NCI-H1105 (cell line): ENCODE results near the gene NTSR2.

Experiments used
- DNase-seq: peaks from one replicate; lab custom pipeline; 2025; lab: John Stamatoyannopoulos, UW

NTSR2 gene, protein sequence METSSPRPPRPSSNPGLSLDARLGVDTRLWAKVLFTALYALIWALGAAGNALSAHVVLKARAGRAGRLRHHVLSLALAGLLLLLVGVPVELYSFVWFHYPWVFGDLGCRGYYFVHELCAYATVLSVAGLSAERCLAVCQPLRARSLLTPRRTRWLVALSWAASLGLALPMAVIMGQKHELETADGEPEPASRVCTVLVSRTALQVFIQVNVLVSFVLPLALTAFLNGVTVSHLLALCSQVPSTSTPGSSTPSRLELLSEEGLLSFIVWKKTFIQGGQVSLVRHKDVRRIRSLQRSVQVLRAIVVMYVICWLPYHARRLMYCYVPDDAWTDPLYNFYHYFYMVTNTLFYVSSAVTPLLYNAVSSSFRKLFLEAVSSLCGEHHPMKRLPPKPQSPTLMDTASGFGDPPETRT

DNA sequence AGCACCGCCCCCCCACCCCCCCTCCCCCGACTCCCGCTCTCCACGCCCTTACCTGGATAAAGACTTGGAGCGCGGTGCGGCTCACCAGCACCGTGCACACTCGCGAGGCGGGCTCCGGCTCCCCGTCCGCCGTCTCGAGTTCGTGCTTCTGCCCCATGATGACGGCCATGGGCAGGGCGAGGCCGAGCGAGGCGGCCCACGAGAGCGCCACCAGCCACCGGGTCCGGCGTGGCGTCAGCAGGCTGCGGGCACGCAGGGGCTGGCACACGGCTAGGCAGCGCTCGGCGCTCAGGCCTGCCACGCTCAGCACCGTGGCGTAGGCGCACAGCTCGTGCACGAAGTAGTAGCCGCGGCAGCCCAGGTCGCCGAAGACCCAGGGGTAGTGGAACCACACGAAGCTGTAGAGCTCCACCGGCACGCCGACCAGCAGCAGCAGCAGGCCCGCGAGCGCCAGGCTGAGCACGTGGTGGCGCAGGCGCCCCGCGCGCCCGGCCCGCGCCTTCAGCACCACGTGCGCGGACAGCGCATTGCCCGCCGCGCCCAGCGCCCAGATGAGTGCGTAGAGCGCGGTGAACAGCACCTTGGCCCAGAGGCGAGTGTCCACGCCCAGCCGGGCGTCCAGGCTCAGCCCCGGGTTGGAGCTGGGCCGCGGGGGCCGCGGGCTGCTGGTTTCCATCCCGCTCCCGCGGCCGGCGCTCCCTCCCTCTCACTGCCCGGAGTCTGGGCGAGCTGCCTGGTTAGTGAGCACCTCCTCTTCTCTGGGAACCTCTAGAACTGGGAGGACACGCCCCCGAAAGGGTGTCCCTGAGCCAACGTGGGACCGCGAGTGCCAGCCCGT lies at the start of gene NTSR2:
Gene NTSR2, minus strand, starts transcription at position 742 of the 838 bp plus-strand sequence. Its CDS starts 66 bp downstream, at position 676.
- DNase-seq, result no peak

DNA sequence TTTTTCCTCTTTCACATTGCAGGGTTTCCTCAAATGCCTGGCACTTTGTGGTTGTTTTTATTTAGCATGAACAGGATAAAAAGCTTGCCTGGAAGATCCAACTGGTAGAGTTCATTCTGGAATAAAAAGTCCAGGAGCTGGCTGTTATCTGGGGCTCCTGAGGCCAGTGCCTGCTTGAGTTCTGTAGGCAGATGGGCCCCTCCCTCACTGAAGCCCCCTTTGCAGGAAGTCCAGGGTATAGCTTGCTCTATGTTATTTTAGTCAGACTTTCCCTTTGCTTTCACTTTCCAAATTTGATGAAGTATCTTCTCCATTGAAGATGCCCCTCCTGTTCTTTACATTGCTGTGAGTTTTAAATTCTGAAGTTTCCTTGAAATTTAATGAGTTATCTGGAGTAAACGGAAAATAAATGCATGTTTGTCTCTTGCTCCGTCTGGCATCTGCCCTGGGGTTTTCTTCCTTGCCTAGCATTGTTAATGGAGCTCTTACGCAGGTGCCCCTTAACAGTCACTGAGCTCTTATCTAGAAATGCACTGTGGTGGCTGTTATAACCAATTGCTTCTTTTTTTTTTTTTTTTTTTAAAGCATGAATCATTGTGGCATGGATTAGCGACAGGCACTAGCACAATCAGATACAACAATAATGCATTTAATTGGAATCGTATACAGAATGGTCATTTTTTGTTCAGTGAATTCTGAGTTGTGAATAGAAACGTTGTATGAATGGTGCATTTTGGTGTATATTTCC lies 49.4 kb upstream of the NTSR2 start:
- no peak for DNase-seq

DNA sequence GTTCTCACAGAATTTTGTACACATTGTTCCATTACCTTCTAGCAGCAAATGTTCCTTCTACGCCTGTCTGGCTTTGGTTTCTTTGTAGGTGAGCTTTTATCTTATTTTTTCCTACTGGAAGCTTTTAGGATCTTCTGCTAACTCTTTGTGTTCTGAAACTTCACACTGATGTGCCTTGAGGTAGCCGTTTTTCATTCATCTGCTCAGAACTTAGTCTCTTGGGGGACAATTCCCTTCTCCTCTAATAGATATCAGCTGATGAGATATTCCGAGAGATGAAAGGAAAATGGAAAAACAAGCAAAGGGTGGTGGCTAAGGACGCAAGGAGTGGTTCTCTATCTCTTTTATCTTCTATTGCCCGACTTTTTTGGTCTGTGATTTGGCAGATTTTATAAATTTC lies 48.6 kb upstream of the NTSR2 start:
- no peak for DNase-seq

DNA sequence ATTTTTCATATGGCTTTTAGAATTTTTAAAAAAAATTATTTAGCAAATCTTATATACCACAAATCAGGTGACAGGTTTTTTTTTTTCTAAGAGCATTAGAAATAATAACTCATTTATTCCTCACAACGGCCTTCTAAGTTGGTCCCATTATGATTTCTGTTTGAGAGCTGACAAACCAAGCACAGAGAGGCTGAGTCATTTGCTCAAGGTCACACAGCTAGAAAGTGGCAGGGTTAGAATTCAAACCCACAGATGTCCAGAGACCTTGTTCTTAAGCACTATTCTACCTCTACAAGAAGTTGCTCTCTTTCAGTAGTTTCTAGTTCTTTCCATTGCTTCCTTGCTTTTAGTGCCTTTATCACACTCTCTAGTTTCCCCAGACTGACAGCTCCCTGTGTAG lies 47.6 kb upstream of the NTSR2 start:
- no peak for DNase-seq

DNA sequence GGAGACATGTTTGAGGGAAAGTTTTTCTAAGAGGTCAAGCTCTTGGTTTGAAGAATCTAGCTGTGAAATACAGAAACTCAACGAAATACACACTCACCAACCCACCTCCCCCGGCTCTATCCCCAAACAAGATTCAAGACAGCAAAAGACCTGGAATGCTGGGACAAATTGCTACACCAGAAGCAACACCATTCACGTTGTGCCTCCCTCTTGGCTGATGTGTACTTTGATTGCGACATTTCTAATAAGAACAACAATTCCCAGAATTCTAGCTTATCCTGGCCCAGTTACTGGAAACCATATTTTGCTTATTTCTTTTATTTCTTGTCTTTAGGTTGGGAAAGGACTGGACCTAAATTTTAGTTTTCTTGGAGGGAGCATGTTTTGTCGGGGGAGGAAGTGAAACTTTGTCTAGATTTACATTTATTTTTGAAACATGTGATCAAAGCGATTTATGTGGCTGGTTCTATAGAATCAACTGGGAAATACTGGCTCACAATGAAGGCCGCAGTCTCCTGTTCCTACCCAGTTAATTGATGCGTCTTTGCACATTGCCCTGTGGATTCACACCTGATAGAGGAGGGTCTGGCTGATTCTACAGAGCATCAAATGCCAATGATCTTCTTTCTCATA lies 46.8 kb upstream of the NTSR2 start:
- no peak for DNase-seq

DNA sequence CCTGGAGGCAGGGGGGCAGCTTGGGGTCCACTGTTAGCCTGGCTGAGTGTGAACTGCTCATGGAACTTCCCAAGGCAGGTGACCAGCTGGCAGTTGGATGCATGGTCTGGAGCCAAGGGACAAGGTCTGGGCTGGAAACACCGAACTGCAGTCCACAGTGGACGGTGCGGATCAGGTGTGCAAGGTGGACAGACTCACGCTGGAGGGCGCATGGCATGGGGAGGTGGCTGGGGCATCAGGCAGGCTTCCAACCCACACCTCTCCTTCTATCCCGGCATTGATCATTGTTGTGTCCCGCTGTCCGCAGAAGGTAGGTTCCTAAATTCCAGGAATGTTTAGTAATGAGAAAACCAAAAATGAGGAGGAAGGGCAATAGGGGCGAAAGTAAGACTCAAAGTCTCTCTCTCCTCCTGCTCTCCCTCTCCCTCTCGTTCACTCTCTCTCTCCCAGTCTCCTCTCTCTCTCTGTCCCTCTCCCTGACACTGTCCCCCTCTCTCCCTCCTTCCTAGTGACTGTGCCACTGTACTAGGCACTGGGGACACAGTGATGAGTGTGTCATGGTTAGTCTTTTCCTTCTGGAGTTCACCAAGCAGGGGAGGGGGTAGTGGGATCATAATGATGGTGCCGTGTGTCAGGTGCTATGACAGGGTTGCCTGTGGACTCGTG lies 46.1 kb upstream of the NTSR2 start:
- DNase-seq, result no peak

DNA sequence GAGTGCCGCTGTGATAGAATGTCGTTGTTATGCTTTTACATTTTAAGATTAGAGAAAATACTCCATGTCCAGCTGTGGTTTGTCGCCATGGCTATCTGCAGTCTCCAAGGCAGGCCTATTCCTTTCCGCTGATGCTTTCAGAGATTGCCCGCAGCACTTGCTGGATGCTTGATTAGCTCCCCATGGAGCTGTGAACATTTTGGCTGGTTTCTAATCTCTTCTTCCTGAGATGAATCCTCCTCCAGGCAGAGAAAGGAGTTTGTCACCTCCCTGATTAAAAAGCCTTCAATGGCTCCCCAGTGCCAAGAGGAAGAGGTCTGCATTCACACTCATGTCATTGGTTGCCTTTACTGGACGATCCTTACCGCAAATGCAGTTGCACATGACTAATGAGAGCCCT lies 43.8 kb upstream of the NTSR2 start:
- no peak for DNase-seq

DNA sequence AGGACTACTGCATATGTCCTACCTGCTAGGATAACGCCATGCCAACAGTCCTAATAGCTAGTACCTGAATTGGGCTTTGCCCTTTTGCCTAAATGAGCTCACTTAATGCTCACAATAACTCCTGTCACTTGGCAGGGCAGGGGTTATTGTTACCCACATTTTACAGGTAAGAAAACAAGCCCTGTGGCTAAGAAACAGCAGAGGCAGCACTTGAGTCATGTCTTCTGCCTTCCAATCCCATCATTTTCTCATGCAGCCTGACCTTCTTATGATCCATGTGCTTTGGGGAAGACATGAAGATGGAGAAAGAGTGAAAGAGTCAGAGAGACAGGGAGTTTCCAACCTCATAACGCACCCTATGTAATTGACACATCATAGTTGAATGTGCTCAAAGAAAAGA lies 42.9 kb upstream of the NTSR2 start:
- no peak for DNase-seq

DNA sequence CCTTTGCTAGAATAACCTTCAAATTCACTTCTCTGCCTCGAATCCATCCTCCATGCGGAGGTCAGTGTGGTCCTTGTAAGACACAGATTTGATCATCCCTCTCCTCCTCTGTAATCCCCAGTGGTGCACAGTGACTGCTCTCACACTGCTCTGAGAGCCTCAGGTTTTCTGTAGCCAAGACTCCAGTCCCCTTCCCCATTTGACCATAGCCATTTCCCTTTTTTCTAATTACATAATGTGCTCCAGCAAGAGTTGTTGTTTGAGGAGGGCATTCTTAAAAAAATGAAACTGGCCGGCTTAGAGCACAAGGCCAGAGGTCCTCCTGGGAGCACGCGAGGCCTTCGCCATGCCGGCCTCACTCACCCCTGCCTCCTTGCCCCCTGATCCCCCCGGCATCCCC lies 41.8 kb upstream of the NTSR2 start:
- DNase-seq, result no peak

DNA sequence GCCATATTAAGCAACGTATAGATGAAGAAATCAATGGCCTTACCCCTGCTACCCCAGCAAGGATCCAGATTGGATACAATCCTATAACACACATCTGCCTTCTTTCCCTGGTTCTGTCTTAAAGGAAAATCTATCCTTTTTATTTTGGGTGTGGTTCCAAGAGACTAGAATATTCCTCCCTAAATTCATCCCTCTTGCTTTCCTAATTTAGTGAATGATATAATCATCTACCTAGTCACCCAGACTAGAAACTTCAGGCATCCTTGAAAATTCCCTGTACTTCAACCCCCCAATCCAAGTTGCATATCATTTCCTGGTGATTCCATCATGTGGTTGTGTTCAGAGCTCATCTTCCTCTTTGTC lies 41.3 kb upstream of the NTSR2 start:
- no peak for DNase-seq

DNA sequence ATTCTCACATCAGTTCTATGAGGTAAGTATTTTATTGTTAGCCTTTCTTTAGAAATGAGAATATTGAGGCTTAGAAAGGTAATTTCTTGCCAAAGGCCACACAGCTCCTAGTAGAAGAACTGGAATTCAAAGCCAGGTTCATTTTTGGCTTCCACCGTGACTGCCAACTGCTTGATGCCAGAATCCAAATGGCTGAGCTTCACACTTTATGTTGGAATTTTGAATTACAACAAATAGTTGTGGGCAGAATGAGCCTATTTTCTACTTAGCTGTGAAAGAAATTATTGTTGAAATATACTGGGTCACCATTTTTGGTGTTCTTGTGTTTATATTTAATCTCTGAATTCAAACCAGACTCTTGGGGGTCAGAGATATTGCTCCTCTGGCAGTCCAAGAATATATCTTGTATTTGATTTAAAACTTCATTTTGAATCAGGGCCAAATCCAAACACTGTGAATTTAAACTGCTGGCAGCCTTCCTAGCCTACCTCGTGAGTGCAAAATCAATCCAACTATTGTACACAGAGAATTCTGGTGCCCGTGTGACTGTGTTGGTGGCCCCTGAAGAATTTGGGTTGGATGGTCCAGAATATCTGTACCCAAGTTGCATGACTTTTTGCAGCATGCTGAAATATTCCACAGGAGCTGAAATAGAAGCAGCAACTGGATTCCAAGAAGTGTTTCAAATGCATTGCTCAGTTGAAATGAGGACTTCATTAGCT lies 40.8 kb upstream of the NTSR2 start:
- no peak for DNase-seq

DNA sequence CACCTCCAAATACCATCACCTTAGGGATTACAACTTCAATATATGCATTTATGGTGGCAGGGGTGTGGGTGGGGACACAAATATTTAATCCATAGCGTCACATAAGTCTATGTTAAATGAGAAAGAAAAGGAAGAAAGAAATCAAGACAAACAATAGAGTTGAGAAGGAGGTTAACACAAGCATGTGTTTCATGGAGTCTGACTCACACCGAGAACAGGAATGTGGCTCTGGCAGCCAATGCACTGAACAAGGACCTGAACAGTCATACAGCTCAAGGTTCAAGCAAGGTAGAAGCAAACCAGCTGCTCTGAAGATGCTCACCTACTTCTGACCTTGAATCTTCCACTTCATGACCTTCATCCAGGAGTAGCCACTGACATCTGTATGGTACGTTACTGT lies 40.2 kb upstream of the NTSR2 start:
- DNase-seq, result no peak

DNA sequence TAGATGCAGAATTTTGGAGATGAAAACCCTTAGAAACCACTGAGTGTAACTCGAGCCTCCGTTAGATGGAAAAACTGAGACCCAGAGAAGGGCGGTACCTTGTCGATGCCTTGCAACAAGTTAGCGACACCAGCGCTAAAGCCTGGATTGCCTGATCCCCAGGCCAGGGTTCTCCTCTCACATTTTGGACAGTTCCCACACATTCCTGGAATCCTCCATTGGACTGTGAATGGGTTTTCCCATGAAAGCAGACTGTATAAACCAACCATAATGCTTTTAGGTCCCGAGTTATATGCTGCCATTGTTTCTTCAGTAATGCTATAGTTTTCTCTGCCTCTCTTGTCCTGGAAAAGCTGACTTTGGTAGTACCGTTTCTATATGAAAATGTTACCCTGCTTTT lies 39.3 kb upstream of the NTSR2 start:
- no peak for DNase-seq

DNA sequence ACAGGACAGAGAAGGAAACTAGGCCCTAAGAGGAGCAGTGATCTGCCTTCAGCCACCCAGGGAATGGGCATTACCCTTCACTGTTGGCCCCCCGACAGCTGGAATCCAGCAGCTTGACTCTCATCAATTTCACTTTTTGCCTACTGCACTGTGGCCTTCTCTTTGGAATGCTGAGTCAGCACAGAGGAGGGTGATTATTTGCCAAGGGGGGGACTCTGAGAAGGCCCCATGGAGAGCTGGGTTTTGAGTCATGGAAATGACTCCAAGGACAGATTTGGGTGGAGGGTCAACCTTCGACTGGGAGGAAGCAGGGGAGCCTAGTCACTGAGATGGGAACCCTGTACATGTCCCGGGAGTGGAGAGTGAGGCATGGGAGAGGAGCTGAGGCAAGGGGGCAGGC lies 38.1 kb upstream of the NTSR2 start:
- DNase-seq, result no peak

DNA sequence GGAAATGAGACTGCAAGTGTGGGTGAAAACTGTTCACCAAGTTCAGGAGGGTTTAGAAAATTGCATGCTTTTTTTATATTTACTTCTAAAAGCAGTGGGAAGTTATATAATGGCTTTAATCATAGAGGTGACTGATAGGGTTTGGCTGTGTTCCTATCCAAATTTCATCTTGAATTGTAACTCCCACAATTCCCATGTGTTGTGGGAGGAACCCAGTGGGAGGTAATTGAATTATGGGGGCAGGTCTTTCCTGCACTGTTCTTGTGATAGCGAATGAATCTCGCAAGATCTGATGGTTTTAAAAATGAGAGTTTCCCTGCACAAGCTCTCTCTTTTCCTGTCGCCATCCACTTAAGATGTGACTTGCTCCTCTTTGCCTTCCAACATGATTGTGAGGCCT lies 35.7 kb upstream of the NTSR2 start:
- no peak for DNase-seq

DNA sequence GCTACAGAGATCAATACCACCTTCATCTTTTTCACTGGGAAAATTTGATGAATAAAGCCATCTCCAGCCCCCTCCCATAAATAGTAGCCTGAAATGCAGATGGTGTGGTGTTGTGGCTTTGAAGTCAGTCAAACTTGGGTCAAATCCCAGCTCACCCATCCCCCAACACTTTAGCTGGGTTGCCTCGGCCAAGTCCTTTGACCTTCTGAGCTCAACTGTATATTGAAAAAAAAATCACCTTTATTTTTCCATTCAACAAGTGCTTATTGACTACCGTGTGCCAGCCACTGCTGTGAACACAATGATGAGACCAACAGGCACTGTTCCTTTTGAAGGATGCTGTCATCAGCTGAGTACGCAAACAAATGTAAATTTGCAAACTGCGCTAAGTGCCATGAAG lies 35.1 kb upstream of the NTSR2 start:
- no peak for DNase-seq

DNA sequence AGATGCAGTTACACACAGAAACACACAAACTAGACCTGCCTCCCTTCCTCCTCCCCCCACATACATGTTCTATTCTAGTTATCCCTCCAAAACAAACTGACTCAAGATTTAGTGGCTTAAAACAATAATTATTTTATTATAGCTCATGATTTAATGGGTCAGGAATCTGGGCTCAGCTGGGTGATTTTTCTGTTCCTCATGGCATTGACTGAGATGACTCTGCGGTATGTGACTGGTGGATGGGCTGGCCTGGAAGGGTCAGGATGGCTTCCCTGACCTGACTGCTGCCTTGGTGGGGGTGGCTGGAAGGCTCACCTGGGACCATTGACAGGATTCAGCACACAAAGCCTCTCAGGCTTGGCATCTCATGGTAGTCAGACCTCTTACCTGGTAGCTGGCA lies 33.7 kb upstream of the NTSR2 start:
- DNase-seq, result no peak

DNA sequence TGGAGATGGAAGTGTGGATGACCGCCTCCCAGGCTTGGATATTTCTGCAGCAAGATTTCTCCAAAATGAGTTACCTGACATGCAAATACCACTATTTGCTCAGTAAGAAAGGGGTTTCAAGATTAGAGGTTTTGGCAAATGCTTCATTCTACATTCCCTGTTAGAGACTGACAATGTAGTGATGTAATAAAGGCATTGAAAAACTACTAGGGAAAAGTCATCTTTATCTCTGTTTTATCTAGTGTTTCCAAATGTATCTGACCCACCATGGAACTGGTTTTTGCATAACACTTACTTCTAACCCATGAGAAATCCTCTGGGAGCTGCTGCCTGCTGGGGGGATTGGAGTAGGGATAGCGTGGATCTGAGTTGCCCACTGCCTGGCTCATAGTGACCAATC lies 33.0 kb upstream of the NTSR2 start:
- no peak for DNase-seq

DNA sequence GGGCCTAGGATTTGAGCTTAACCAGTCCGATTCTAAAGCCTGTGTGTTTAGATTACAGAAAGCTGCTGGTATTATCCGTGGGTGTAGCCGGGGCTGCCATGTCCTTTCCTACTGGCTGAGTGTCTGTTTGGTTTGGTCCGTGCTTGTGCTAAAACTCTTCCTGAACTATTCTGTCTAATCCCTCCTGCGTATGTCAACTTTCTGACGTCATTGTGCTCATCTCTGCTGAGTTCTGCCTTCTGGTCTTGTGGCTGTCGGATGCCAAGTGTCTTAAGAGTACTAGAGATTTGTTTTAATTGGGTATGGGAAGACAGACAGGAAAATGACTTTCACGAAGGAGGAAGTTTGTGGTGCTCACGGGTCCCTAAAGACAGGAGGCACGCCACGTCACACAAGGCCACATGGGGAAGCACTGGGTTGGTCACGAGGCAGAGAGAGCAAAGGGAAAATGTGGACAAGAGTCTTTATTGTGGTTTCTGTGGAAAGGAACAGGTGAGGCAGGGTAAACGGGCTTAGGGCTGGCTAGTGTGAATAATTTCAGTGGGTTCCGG lies 31.8 kb upstream of the NTSR2 start:
- no peak for DNase-seq

DNA sequence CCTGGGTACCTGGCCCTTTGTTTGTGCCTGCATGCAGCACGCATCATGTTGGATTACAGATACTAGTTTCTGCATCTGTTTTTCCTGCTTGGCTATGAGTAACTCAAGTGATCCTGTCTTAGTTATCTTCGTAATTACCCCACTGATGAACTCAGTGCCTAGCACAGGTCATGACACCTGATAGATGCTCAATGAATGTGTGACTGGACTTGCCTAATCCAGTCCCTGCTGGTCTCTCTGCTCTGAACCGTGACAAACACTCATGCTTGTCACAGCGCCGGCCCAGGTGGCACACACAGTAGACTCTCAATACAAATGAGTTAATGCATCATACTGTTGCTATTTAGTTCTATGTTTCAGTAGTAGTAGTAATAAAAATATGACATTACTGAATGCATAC lies 31.2 kb upstream of the NTSR2 start:
- DNase-seq, result no peak
